Measurements from ENCODE around the gene GNG7.

Gene GNG7

GRCh38 chr19:2462635-2463421, 239.7 kb downstream of the GNG7 start:
- H3K36me3 ChIP-seq (ENCODE audit: insufficient read depth, low read length), result no peaks in the 10 kb centered on the region
- no peaks in the 10 kb centered on the region for H3K4me1 ChIP-seq (ENCODE audit: insufficient read depth, low read length, poor library complexity, severe bottlenecking)
- no peak overlapping the region for H2AFZ ChIP-seq (ENCODE audit: low read length)
- no peak overlapping the region for H3K4me3 ChIP-seq (ENCODE audit: low read length, poor library complexity, severe bottlenecking)
- H3K9ac ChIP-seq (ENCODE audit: low read depth, low read length, poor library complexity, severe bottlenecking), result no peak overlapping the region
- no peaks in the 10 kb centered on the region for H4K20me1 ChIP-seq (ENCODE audit: insufficient read depth, low read length, poor library complexity, severe bottlenecking)
- H3K4me2 ChIP-seq (ENCODE audit: low read depth, low read length, poor library complexity, severe bottlenecking), result no peak overlapping the region
- H3K9me2 ChIP-seq (replicated peaks; ENCODE audit: low read depth, low read length), result no peaks in the 10 kb centered on the region
- H3K9me3 ChIP-seq (ENCODE audit: insufficient read depth, low read depth, low read length), result no peaks in the 10 kb centered on the region
- H3F3A ChIP-seq (ENCODE audit: low read depth), result no peaks in the 10 kb centered on the region
- H3K27me3 ChIP-seq (ENCODE audit: insufficient read depth, low read length, poor library complexity, severe bottlenecking), result no peaks in the 10 kb centered on the region
- no peak for TF ChIP-seq EZH2phosphoT487 (IDR thresholded peaks at IDR 0.05; ENCODE audit: borderline replicate concordance)
- TF ChIP-seq CTCF (conservative IDR thresholded peaks at IDR 0.05; ENCODE audit: low read length), result no peak
- no peaks in the 10 kb centered on the region for H3K79me2 ChIP-seq (ENCODE audit: insufficient read depth, low read length)

GRCh38 chr19:2461751-2462634, 240.5 kb downstream of the GNG7 start:
- no peaks in the 10 kb centered on the region for H3K27me3 ChIP-seq (ENCODE audit: insufficient read depth, low read length, poor library complexity, severe bottlenecking)
- no peak overlapping the region for H2AFZ ChIP-seq (ENCODE audit: low read length)
- H3K9ac ChIP-seq (ENCODE audit: low read depth, low read length, poor library complexity, severe bottlenecking), result no peak overlapping the region
- no peaks in the 10 kb centered on the region for H3K36me3 ChIP-seq (ENCODE audit: insufficient read depth, low read length)
- H4K20me1 ChIP-seq (ENCODE audit: insufficient read depth, low read length, poor library complexity, severe bottlenecking), result no peaks in the 10 kb centered on the region
- H3K9me2 ChIP-seq (replicated peaks; ENCODE audit: low read depth, low read length), result no peaks in the 10 kb centered on the region
- no peaks in the 10 kb centered on the region for H3K9me3 ChIP-seq (ENCODE audit: insufficient read depth, low read depth, low read length)
- H3K4me2 ChIP-seq (ENCODE audit: low read depth, low read length, poor library complexity, severe bottlenecking), result no peak overlapping the region
- 0 out of 2 replicates have a peak, but pooled peaks cover 3% of the 10 kb centered on the region for H3F3A ChIP-seq (ENCODE audit: low read depth)
- no peak for TF ChIP-seq CTCF (conservative IDR thresholded peaks at IDR 0.05; ENCODE audit: low read length)
- no peak for TF ChIP-seq EZH2phosphoT487 (IDR thresholded peaks at IDR 0.05; ENCODE audit: borderline replicate concordance)
- H3K4me3 ChIP-seq (ENCODE audit: low read length, poor library complexity, severe bottlenecking), result no peak overlapping the region
- H3K79me2 ChIP-seq (ENCODE audit: insufficient read depth, low read length), result peaks cover 4% of the 10 kb centered on the region; the same call in 1 of the 2 replicates
- H3K4me1 ChIP-seq (ENCODE audit: insufficient read depth, low read length, poor library complexity, severe bottlenecking), result peaks cover 6% of the 10 kb centered on the region
